ENCODE data around the gene RHBDL2. TPM values are rescaled to one million over a fixed set of nuclear protein-coding genes. Genes with fewer than 3 reads are reported as not detected.

RHBDL2 gene
- total and polyA plus RNA-seq, 10 of the 15 experiments (the other 5 are each of a cell fraction or from before 2014, with no cell fraction given), result 0.05 TPM; not detected in 9

DNA sequence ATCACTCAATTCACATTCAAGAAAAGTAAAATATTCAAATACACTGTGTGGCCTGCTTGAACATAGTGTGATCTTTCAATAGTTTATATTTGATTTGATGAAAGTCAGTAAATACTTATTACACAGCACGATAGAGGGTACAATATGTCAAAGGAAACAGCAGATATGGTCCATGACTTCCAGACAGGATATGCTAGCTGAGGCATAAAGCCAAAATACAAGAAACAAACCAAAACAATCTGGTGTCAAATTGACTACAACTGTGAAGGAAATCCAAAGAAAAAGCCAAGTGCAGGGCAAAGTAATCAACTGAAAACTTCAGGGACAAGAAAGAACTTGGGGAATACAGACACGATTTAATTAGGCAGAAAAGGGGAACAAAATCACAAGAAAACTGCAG, 101.3 kb downstream of the RHBDL2 start:
- H3K9me3 ChIP-seq (replicated peaks; ENCODE audit: control insufficient read depth, insufficient read depth, low read length), result no peaks in the 10 kb centered on the region
- H3K9ac ChIP-seq (ENCODE audit: control insufficient read depth, insufficient read depth, low read length), result no peak overlapping the region
- no peaks in the 10 kb centered on the region for H3K4me1 ChIP-seq (ENCODE audit: control insufficient read depth, insufficient read depth, low read length)
- BruUV-seq (replicated peaks), result no TSS peak
- no peak overlapping the region for H3K27ac ChIP-seq (ENCODE audit: control insufficient read depth, insufficient read depth)
- H3K4me3 ChIP-seq, result no peak overlapping the region
- intact Hi-C loops (cut with micrococcal nuclease; ENCODE audit: unreplicated experiment) (no loop called here), in situ Hi-C loops (cut with MboI) (loop anchor here (25.0 kb wide), 1 partner anchor 953 kb away; no protein-coding TSS in a partner anchor)
- ChIA-PET POLR2A (no interaction called here), SMC1A (ENCODE audit: uncharacterized antibody, unreplicated experiment) (interaction anchor here (1.6 kb wide), 1 partner anchor 8 kb away, joined by 3 read pairs; no protein-coding TSS in a partner anchor), RAD21 (ENCODE audit: unreplicated experiment) (no interaction called here), CTCF (interaction anchor here (1.2 kb wide), 1 partner anchor 22 kb away, joined by 4 read pairs; no protein-coding TSS in a partner anchor)
- H3K27me3 ChIP-seq (replicated peaks in 1 of 2; ENCODE audit: control insufficient read depth in 2 of 2, insufficient read depth in 2 of 2, low read length in 1 of 2), result no peaks in the 10 kb centered on the region
- H3K4me2 ChIP-seq (ENCODE audit: control insufficient read depth, insufficient read depth), result no peak overlapping the region
- H3K79me2 ChIP-seq (ENCODE audit: control insufficient read depth, insufficient read depth, low read length), result no peaks in the 10 kb centered on the region
- H3K36me3 ChIP-seq (ENCODE audit: control insufficient read depth in 2 of 2, insufficient read depth in 2 of 2, low read length in 1 of 2), result peaks cover 0 to 11% of the 10 kb centered on the region in 2 experiments; a peak in 2 of 4 replicates
- no peak for FAIRE-seq
- no peak for ATAC-seq
- no peaks in the 10 kb centered on the region for H4K20me1 ChIP-seq (ENCODE audit: control insufficient read depth, insufficient read depth)
- WGBS (ENCODE audit: insufficient coverage, insufficient replicate concordance, low lambda C conversion rate, missing lambda C conversion rate), result 93% methylated on average over 2 of the region's 2 CpGs
- no peak for DNase-seq (ENCODE audit: low read depth, low spot score)
- H2AFZ ChIP-seq (ENCODE audit: control insufficient read depth, low read depth, low read length), result no peak overlapping the region
- no peak for TF ChIP-seq TCF12 (IDR thresholded peaks at IDR 0.05; ENCODE audit: low read depth, low read length)
- no peak for TF ChIP-seq SIN3A (IDR thresholded peaks at IDR 0.05; ENCODE audit: low read depth, low read length)
- TF ChIP-seq, protein P1, sequence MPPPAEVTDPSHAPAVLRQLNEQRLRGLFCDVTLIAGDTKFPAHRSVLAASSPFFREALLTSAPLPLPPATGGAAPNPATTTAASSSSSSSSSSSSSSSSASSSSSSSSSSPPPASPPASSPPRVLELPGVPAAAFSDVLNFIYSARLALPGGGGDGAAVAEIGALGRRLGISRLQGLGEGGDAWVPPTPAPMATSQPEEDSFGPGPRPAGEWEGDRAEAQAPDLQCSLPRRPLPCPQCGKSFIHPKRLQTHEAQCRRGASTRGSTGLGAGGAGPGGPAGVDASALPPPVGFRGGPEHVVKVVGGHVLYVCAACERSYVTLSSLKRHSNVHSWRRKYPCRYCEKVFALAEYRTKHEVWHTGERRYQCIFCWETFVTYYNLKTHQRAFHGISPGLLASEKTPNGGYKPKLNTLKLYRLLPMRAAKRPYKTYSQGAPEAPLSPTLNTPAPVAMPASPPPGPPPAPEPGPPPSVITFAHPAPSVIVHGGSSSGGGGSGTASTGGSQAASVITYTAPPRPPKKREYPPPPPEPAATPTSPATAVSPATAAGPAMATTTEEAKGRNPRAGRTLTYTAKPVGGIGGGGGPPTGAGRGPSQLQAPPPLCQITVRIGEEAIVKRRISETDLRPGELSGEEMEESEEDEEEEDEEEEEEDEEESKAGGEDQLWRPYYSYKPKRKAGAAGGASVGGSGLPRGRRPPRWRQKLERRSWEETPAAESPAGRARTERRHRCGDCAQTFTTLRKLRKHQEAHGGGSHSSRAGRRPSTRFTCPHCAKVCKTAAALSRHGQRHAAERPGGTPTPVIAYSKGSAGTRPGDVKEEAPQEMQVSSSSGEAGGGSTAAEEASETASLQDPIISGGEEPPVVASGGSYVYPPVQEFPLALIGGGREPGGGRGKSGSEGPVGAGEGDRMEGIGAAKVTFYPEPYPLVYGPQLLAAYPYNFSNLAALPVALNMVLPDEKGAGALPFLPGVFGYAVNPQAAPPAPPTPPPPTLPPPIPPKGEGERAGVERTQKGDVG (CRISPR knock-in tag; IDR thresholded peaks at IDR 0.05), result no peak
- TF ChIP-seq, protein P2, sequence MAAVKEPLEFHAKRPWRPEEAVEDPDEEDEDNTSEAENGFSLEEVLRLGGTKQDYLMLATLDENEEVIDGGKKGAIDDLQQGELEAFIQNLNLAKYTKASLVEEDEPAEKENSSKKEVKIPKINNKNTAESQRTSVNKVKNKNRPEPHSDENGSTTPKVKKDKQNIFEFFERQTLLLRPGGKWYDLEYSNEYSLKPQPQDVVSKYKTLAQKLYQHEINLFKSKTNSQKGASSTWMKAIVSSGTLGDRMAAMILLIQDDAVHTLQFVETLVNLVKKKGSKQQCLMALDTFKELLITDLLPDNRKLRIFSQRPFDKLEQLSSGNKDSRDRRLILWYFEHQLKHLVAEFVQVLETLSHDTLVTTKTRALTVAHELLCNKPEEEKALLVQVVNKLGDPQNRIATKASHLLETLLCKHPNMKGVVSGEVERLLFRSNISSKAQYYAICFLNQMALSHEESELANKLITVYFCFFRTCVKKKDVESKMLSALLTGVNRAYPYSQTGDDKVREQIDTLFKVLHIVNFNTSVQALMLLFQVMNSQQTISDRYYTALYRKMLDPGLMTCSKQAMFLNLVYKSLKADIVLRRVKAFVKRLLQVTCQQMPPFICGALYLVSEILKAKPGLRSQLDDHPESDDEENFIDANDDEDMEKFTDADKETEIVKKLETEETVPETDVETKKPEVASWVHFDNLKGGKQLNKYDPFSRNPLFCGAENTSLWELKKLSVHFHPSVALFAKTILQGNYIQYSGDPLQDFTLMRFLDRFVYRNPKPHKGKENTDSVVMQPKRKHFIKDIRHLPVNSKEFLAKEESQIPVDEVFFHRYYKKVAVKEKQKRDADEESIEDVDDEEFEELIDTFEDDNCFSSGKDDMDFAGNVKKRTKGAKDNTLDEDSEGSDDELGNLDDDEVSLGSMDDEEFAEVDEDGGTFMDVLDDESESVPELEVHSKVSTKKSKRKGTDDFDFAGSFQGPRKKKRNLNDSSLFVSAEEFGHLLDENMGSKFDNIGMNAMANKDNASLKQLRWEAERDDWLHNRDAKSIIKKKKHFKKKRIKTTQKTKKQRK (IDR thresholded peaks at IDR 0.05; ENCODE audit: low read depth, low read length), result no peak
- TF ChIP-seq NR2C1 (IDR thresholded peaks at IDR 0.05), result no peak
- TF ChIP-seq, protein P3, sequence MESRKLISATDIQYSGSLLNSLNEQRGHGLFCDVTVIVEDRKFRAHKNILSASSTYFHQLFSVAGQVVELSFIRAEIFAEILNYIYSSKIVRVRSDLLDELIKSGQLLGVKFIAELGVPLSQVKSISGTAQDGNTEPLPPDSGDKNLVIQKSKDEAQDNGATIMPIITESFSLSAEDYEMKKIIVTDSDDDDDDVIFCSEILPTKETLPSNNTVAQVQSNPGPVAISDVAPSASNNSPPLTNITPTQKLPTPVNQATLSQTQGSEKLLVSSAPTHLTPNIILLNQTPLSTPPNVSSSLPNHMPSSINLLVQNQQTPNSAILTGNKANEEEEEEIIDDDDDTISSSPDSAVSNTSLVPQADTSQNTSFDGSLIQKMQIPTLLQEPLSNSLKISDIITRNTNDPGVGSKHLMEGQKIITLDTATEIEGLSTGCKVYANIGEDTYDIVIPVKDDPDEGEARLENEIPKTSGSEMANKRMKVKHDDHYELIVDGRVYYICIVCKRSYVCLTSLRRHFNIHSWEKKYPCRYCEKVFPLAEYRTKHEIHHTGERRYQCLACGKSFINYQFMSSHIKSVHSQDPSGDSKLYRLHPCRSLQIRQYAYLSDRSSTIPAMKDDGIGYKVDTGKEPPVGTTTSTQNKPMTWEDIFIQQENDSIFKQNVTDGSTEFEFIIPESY (IDR thresholded peaks at IDR 0.05), result no peak
- no peak for TF ChIP-seq TCF7 (IDR thresholded peaks at IDR 0.05; ENCODE audit: borderline replicate concordance)
- TF ChIP-seq SUPT20H (IDR thresholded peaks at IDR 0.05; ENCODE audit: borderline replicate concordance, control insufficient read depth, low read depth, low read length), result no peak
- TF ChIP-seq EED (IDR thresholded peaks at IDR 0.05; ENCODE audit: low read depth), result no peak
- TF ChIP-seq SMAD1 (IDR thresholded peaks at IDR 0.05; ENCODE audit: low read depth, partially characterized antibody), result no peak
- TF ChIP-seq, protein P4, sequence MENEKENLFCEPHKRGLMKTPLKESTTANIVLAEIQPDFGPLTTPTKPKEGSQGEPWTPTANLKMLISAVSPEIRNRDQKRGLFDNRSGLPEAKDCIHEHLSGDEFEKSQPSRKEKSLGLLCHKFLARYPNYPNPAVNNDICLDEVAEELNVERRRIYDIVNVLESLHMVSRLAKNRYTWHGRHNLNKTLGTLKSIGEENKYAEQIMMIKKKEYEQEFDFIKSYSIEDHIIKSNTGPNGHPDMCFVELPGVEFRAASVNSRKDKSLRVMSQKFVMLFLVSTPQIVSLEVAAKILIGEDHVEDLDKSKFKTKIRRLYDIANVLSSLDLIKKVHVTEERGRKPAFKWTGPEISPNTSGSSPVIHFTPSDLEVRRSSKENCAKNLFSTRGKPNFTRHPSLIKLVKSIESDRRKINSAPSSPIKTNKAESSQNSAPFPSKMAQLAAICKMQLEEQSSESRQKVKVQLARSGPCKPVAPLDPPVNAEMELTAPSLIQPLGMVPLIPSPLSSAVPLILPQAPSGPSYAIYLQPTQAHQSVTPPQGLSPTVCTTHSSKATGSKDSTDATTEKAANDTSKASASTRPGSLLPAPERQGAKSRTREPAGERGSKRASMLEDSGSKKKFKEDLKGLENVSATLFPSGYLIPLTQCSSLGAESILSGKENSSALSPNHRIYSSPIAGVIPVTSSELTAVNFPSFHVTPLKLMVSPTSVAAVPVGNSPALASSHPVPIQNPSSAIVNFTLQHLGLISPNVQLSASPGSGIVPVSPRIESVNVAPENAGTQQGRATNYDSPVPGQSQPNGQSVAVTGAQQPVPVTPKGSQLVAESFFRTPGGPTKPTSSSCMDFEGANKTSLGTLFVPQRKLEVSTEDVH (IDR thresholded peaks at IDR 0.05; ENCODE audit: low read depth, partially characterized antibody), result no peak
